HCT116 (cell line): ENCODE results near the gene SCYGR1.

Experiments used
- CBX3 ChIP-seq: IDR thresholded peaks from 2 replicates; pipeline ENCODE4 v1.6.1; 2012; ENCODE audit warnings: low read depth
- EZH2 ChIP-seq: fragments of 200-600 bp; sonication (generic); IDR thresholded peaks from 2 replicates; pipeline ENCODE4 v1.6.1; 2017; ENCODE audit warnings: antibody characterized with exemption, mixed run types
- EZH2phosphoT487 ChIP-seq: fragments of 200-600 bp; IDR thresholded peaks from 2 replicates; pipeline ENCODE4 v1.6.1; 2018; ENCODE audit warnings: antibody characterized with exemption, borderline replicate concordance
- POLR2A ChIP-seq: IDR thresholded peaks from 2 replicates; pipeline ENCODE4 v1.7.0; 2011; ENCODE audit warnings: borderline replicate concordance; ENCODE audit not compliant: insufficient read depth, insufficient read length; ENCODE audit errors: extremely low read depth
- POLR2AphosphoS5 ChIP-seq: IDR thresholded peaks from 2 replicates; pipeline ENCODE4 v1.6.1; 2011; ENCODE audit warnings: mild to moderate bottlenecking, low read depth, low read length, moderate library complexity
- RAD21 ChIP-seq: IDR thresholded peaks from 2 replicates; pipeline ENCODE4 v1.6.1; 2012; ENCODE audit warnings: low read depth, mild to moderate bottlenecking
- SP1 ChIP-seq: IDR thresholded peaks from 2 replicates; pipeline ENCODE4 v1.6.1; 2012; ENCODE audit warnings: low read depth
- SRF ChIP-seq: IDR thresholded peaks from 2 replicates; pipeline ENCODE4 v1.6.1; 2012; ENCODE audit warnings: low read depth
- TF ChIP-seq, protein P1 (sequence below), 3 experiments: fragments of 200-600 bp in 1 of 3; sonication (generic) in 1 of 3; IDR thresholded peaks in 2 of 3; conservative IDR thresholded peaks in 1 of 3; 2 replicates each; pipeline ENCODE4 v1.5.1; 2012 to 2017; ENCODE audit warnings: low read depth in 2 of 3, low read length in 2 of 3, antibody characterized with exemption in 1 of 3, borderline replicate concordance in 1 of 3, control low read depth in 1 of 3, mild to moderate bottlenecking in 1 of 3, mixed read lengths in 1 of 3, mixed run types in 1 of 3, moderate library complexity in 1 of 3; ENCODE audit not compliant: insufficient read depth in 1 of 3
- TF ChIP-seq, protein P2 (sequence below): IDR thresholded peaks from 2 replicates; pipeline ENCODE4 v1.6.1; 2012
- TF ChIP-seq, protein P3 (sequence below): IDR thresholded peaks from 2 replicates; pipeline ENCODE4 v1.6.1; 2012; ENCODE audit warnings: low read depth
- TF ChIP-seq, protein P4 (sequence below): IDR thresholded peaks from 2 replicates; pipeline ENCODE4 v1.6.1; 2012

DNA sequence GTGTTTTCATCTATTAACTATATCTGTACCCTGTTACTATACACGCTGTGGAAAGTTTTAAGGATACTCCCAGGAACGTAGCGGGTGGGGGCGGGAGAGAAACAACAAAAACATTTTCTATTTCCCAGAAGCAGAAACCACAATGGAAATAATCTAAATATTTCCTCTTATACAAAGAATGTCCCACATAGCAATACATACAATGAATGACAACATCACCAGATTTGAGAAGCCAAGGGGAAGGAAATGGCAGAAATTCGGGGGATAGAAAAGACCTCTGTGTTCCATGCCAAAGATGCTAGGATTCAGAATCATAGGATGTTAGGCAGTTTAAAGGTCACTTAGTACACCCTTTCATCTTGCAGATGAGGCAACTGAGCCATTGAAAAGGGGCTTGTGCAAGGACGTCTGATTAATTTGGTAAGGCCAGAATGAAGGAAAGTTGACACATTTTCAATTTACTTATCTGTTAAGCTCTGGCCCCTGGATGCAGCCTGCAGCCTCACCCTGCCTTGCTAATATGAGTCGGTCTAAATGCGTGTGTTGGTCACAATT is 41.1 kb upstream of the SCYGR1 start:
- TF ChIP-seq, protein P1, sequence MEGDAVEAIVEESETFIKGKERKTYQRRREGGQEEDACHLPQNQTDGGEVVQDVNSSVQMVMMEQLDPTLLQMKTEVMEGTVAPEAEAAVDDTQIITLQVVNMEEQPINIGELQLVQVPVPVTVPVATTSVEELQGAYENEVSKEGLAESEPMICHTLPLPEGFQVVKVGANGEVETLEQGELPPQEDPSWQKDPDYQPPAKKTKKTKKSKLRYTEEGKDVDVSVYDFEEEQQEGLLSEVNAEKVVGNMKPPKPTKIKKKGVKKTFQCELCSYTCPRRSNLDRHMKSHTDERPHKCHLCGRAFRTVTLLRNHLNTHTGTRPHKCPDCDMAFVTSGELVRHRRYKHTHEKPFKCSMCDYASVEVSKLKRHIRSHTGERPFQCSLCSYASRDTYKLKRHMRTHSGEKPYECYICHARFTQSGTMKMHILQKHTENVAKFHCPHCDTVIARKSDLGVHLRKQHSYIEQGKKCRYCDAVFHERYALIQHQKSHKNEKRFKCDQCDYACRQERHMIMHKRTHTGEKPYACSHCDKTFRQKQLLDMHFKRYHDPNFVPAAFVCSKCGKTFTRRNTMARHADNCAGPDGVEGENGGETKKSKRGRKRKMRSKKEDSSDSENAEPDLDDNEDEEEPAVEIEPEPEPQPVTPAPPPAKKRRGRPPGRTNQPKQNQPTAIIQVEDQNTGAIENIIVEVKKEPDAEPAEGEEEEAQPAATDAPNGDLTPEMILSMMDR (IDR thresholded peaks at IDR 0.05 in 2 of 3, conservative IDR thresholded peaks at IDR 0.05 in 1 of 3; ENCODE audit: borderline replicate concordance in 1 of 3, insufficient read depth in 1 of 3, low read depth in 2 of 3, low read length in 2 of 3): no peak
- TF ChIP-seq POLR2AphosphoS5 (no peak), RAD21 (no peak), SRF (no peak), EZH2 (no peak), SP1 (no peak), EZH2phosphoT487 (no peak), POLR2A (no peak), CBX3 (no peak)
- TF ChIP-seq, protein P2, sequence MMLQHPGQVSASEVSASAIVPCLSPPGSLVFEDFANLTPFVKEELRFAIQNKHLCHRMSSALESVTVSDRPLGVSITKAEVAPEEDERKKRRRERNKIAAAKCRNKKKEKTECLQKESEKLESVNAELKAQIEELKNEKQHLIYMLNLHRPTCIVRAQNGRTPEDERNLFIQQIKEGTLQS: no peak
- TF ChIP-seq, protein P3, sequence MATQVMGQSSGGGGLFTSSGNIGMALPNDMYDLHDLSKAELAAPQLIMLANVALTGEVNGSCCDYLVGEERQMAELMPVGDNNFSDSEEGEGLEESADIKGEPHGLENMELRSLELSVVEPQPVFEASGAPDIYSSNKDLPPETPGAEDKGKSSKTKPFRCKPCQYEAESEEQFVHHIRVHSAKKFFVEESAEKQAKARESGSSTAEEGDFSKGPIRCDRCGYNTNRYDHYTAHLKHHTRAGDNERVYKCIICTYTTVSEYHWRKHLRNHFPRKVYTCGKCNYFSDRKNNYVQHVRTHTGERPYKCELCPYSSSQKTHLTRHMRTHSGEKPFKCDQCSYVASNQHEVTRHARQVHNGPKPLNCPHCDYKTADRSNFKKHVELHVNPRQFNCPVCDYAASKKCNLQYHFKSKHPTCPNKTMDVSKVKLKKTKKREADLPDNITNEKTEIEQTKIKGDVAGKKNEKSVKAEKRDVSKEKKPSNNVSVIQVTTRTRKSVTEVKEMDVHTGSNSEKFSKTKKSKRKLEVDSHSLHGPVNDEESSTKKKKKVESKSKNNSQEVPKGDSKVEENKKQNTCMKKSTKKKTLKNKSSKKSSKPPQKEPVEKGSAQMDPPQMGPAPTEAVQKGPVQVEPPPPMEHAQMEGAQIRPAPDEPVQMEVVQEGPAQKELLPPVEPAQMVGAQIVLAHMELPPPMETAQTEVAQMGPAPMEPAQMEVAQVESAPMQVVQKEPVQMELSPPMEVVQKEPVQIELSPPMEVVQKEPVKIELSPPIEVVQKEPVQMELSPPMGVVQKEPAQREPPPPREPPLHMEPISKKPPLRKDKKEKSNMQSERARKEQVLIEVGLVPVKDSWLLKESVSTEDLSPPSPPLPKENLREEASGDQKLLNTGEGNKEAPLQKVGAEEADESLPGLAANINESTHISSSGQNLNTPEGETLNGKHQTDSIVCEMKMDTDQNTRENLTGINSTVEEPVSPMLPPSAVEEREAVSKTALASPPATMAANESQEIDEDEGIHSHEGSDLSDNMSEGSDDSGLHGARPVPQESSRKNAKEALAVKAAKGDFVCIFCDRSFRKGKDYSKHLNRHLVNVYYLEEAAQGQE: no peak
- TF ChIP-seq, protein P4, sequence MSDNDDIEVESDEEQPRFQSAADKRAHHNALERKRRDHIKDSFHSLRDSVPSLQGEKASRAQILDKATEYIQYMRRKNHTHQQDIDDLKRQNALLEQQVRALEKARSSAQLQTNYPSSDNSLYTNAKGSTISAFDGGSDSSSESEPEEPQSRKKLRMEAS: no peak
